ENCODE data around the gene ASB18. TPM values are rescaled to one million over a fixed set of nuclear protein-coding genes. Genes with fewer than 3 reads are reported as not detected.
A peak's percentile ranks its signal among the peaks of the same experiment; 100 is the strongest.

ASB18 gene
- total and polyA plus RNA-seq, 2 of the 8 experiments (the other 6 are each of a cell fraction or from before 2014, with no cell fraction given): not detected

DNA sequence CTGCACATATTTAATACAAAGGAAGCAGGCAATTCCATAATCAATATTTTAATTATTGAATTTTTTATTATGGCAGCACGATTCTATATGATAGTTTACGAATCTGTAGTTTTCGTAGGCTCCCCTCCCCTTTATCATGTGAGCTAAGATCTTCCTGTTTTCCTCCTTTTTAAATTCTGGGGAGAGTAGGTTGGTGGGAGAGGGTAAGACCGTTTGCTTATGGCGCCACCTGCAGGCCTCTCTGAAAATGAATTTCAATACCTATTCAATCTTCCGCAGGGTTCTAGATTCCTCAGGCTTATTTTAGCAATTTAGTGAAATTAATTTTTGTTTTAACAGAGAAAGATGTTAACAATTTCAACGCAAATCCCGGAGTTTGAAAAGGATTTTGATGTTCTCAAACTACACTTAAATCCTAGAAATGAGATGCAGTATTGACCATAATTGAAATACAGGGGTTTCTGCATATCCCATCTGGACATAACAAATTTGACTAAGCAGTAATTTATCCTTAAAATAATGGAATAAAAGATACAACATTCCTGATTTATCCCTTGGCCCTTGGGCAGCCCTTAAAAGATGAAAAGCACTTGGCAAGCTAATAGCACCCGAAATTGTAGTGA is 83.3 kb downstream of the ASB18 start:
- Histone ChIP-seq H2BK12ac (ENCODE audit: low read depth, low read length) (no peak overlapping the region), H3K4me1 (replicated peaks in 1 of 4; ENCODE audit: control insufficient read depth in 3 of 4, insufficient read depth in 4 of 4, low read length in 3 of 4) (peaks cover 0 to 3% (median 0%) of the 10 kb centered on the region in 4 experiments; a peak in 4 of 7 replicates), H2BK120ac (replicated peaks; ENCODE audit: low read depth, low read length) (no peak overlapping the region), H2BK5ac (ENCODE audit: low read depth, low read length) (no peak overlapping the region), H3K18ac (ENCODE audit: extremely low read depth, low read length) (no peak overlapping the region), H3K79me2 (ENCODE audit: control insufficient read depth in 1 of 2, insufficient read depth in 2 of 2, low read length in 2 of 2) (no peaks in the 10 kb centered on the region), H2BK20ac (ENCODE audit: low read length) (no peak overlapping the region), H3K27me3 (replicated peaks in 1 of 4; ENCODE audit: control insufficient read depth in 3 of 4, extremely low read depth in 1 of 4, insufficient read depth in 3 of 4, low read length in 3 of 4) (peaks cover 13 to 39% (median 31%) of the 10 kb centered on the region in 4 experiments), H4K20me1 (replicated peaks in 1 of 2; ENCODE audit: control insufficient read depth in 1 of 2, insufficient read depth in 2 of 2, low read length in 2 of 2) (no peaks in the 10 kb centered on the region), H4K91ac (replicated peaks; ENCODE audit: insufficient read length, low read length) (no peak overlapping the region), H3K36me3 (ENCODE audit: control insufficient read depth in 2 of 4, insufficient read depth in 4 of 4, low read length in 3 of 4) (no peaks in the 10 kb centered on the region), H3K14ac (ENCODE audit: insufficient read length) (no peak overlapping the region), H3K9ac (replicated peaks in 1 of 4; ENCODE audit: extremely low read depth in 1 of 4, low read depth in 3 of 4, low read length in 3 of 4) (no peak overlapping the region), H3K23me2 (ENCODE audit: low read depth, low read length) (peaks cover 8% of the 10 kb centered on the region; the same call in 1 of the 2 replicates), H4K5ac (ENCODE audit: insufficient read length, low read depth, low read length) (no peak overlapping the region), H2AK5ac (ENCODE audit: low read depth, low read length) (no peak overlapping the region), H3K56ac (replicated peaks; ENCODE audit: insufficient read length, low read depth, low read length) (no peak overlapping the region), H3K27ac (ENCODE audit: low read depth, low read length) (no peak overlapping the region), H3K23ac (ENCODE audit: insufficient read length) (no peak overlapping the region), H3K4me2 (ENCODE audit: insufficient read depth in 1 of 2, low read depth in 2 of 2, low read length in 2 of 2) (no peak overlapping the region; a peak in 1 of 4 replicates), H3K79me1 (ENCODE audit: low read depth, low read length) (no peaks in the 10 kb centered on the region), H4K8ac (ENCODE audit: extremely low read depth, insufficient read depth, low read length) (no peak overlapping the region), H2BK15ac (ENCODE audit: low read length) (no peak overlapping the region), H3K4ac (replicated peaks; ENCODE audit: insufficient read length, low read depth, low read length) (no peak overlapping the region), H2AFZ (ENCODE audit: low read length) (no peak overlapping the region), H3K9me3 (ENCODE audit: insufficient read depth in 2 of 2, low read depth in 1 of 2, low read length in 1 of 2) (peaks cover 7 to 8% of the 10 kb centered on the region in 2 experiments; a peak in 3 of 4 replicates), H3K4me3 (ENCODE audit: extremely low read depth in 1 of 4, insufficient read depth in 2 of 4, low read depth in 3 of 4, low read length in 4 of 4) (no peak overlapping the region)
- FAIRE-seq: peak; percentile 68
- 22% methylated on average over 9 of the region's 9 CpGs; no CpG with 5 or more reads in 1 of the 2 experiments for WGBS, 2 experiments (ENCODE audit: extremely low coverage in 1 of 2, insufficient coverage in 1 of 2, insufficient read length in 1 of 2, insufficient replicate concordance in 2 of 2, low coverage in 1 of 2, low lambda C conversion rate in 2 of 2, missing lambda C conversion rate in 1 of 2)
- CTCF ChIA-PET (ENCODE audit: partially characterized antibody): interaction anchor here (0.6 to 9.4 kb wide), 42 partner anchors 11 to 994 kb away, joined by 3 to 87 read pairs (median 4); no protein-coding TSS in a partner anchor
- no peak for TF ChIP-seq GTF2F1 (IDR thresholded peaks at IDR 0.05; ENCODE audit: borderline replicate concordance, low read depth, low read length)
- TF ChIP-seq RFX5 (IDR thresholded peaks at IDR 0.05; ENCODE audit: borderline replicate concordance, low read depth, low read length): no peak
- TF ChIP-seq RAD21 (IDR thresholded peaks at IDR 0.05 in 1 of 2, conservative IDR thresholded peaks at IDR 0.05 in 1 of 2; ENCODE audit: low read depth in 2 of 2, low read length in 2 of 2): peak; percentile 88 to 91
- no peak for TF ChIP-seq BACH1 (IDR thresholded peaks at IDR 0.05; ENCODE audit: low read length)
- TF ChIP-seq CTCF (IDR thresholded peaks at IDR 0.05; ENCODE audit: control extremely low read depth in 1 of 3, insufficient read depth in 1 of 3, low read depth in 1 of 3, low read length in 3 of 3): peak; percentile 34 to 72 (median 65)
- TF ChIP-seq ZNF274 (IDR thresholded peaks at IDR 0.05; ENCODE audit: borderline replicate concordance, extremely low read depth, low read length): no peak
- no peak for TF ChIP-seq RNF2 (IDR thresholded peaks at IDR 0.05; ENCODE audit: borderline replicate concordance, low read depth, low read length, missing control alignments, poor library complexity, severe bottlenecking)
- TF ChIP-seq GABPA (IDR thresholded peaks at IDR 0.05; ENCODE audit: borderline replicate concordance, insufficient read depth, low read length): no peak
- TF ChIP-seq POU5F1 (IDR thresholded peaks at IDR 0.05; ENCODE audit: low read depth, low read length): 0 out of 2 replicates have a peak, but pooled peaks have one; percentile 43
- peak in 1 of 2 experiments; percentile 84 for DNase-seq (ENCODE audit: low read depth in 1 of 2, low spot score in 2 of 2)
- POLR2A ChIA-PET (ENCODE audit: partially characterized antibody): interaction anchor here (1.1 kb wide), 1 partner anchor 29 kb away, joined by 4 read pairs; no protein-coding TSS in a partner anchor

All from H1 (cell line).